HL-60 (cell line): Measurements from ENCODE around the gene OR4D5.

Experiments
- DNase-seq, 2 experiments: peaks; one replicate each; pipeline ENCODE4 v3.0.0-alpha.2; 2010 to 2020; ENCODE audit warnings: low read depth in 1 of 2, low spot score in 1 of 2
- H3K27ac ChIP-seq: fragments of 250-450 bp; sonication (Bioruptor Pico); replicated peaks from 2 replicates; pipeline ENCODE4 v1.5.1; 2020; ENCODE audit warnings: mild to moderate bottlenecking, moderate library complexity
- H3K27me3 ChIP-seq: fragments of 250-450 bp; sonication (Bioruptor Pico); 2 replicates; pipeline ENCODE4 v1.5.1; 2021; ENCODE audit warnings: mild to moderate bottlenecking, moderate library complexity; ENCODE audit not compliant: insufficient read depth, poor library complexity, severe bottlenecking
- H3K4me3 ChIP-seq: replicated peaks from 2 replicates; pipeline ENCODE4 v1.5.1; 2011; ENCODE audit warnings: mild to moderate bottlenecking, control low read depth, low read length; ENCODE audit not compliant: insufficient read depth
- CTCF ChIP-seq: IDR thresholded peaks from one replicate; pipeline ENCODE4 v1.5.1; 2011; ENCODE audit warnings: low read length, control low read depth, inconsistent platforms; ENCODE audit not compliant: insufficient read depth
- GABPA ChIP-seq: IDR thresholded peaks from 2 replicates; pipeline ENCODE4 v1.6.1; 2012; ENCODE audit warnings: low read depth
- POLR2AphosphoS5 ChIP-seq: IDR thresholded peaks from 2 replicates; pipeline ENCODE4 v1.6.1; 2012; ENCODE audit warnings: low read depth
- REST ChIP-seq: IDR thresholded peaks from 2 replicates; pipeline ENCODE4 v1.6.1; 2012; ENCODE audit warnings: low read depth; ENCODE audit not compliant: insufficient replicate concordance
- SPI1 ChIP-seq: IDR thresholded peaks from 2 replicates; pipeline ENCODE4 v1.6.1; 2012; ENCODE audit warnings: low read depth, mild to moderate bottlenecking, borderline replicate concordance
- long read RNA-seq: library from polyadenylated mRNA; unstranded; transcript quantifications from one replicate; pipeline ENCODE4 v2.0.0, GENCODE V29; 2020

The OR4D5 gene
- long read RNA-seq: 0 reads

GRCh38 chr11:123939317-123939716 is at the start of gene OR4D5:
OR4D5 (plus strand) TSS chr11:123939617; CDS start chr11:123939617, 0 bp downstream.
- Histone ChIP-seq H3K4me3 (no peak within 1 kb of the TSS), H3K27me3 (no peaks in the 10 kb centered on the region), H3K27ac (no peak within 1 kb of the TSS)
- TF ChIP-seq SPI1: no peak
- TF ChIP-seq GABPA: no peak
- DNase-seq: no peak

GRCh38 chr11:123892031-123892430 is 47.4 kb upstream of the OR4D5 start:
- H3K4me3 ChIP-seq: no peak overlapping the region
- TF ChIP-seq CTCF (no peak), POLR2AphosphoS5 (no peak), SPI1 (no peak), REST (no peak), GABPA (no peak)
- no peak for DNase-seq
- H3K27ac ChIP-seq: no peak overlapping the region
- H3K27me3 ChIP-seq: no peaks in the 10 kb centered on the region

GRCh38 chr11:123899792-123900191 is 39.6 kb upstream of the OR4D5 start:
- TF ChIP-seq CTCF: no peak
- TF ChIP-seq SPI1: no peak
- TF ChIP-seq GABPA: no peak
- TF ChIP-seq REST: no peak
- TF ChIP-seq POLR2AphosphoS5: no peak
- no peak overlapping the region for H3K4me3 ChIP-seq
- H3K27me3 ChIP-seq: no peaks in the 10 kb centered on the region
- DNase-seq: no peak
- no peak overlapping the region for H3K27ac ChIP-seq

GRCh38 chr11:123901867-123902266 is 37.5 kb upstream of the OR4D5 start, which contains the start of gene OR8D4:
OR8D4 (plus strand) TSS chr11:123902167; CDS start chr11:123906432, 4,265 bp downstream.
- H3K4me3 ChIP-seq: no peak within 1 kb of the TSS
- no peaks in the 10 kb centered on the region for H3K27me3 ChIP-seq
- H3K27ac ChIP-seq: no peak within 1 kb of the TSS
- no peak for TF ChIP-seq GABPA
- no peak for TF ChIP-seq REST
- no peak for TF ChIP-seq POLR2AphosphoS5
- TF ChIP-seq SPI1: no peak
- no peak for TF ChIP-seq CTCF
- DNase-seq: no peak
